Breast epithelium (tissue), 4 donors: Measurements from ENCODE around the gene KCNE4. TPM values are rescaled to one million over a fixed set of nuclear protein-coding genes. Genes with fewer than 3 reads are reported as not detected.

ENCODE experiments used
- DNase-seq, 2 donors: peaks; one replicate each; pipeline ENCODE4 v3.0.0-alpha.2; 2019; ENCODE audit warnings: low spot score in 2 of 2
- H3K27ac ChIP-seq, 2 donors: fragments of 200-600 bp; sonication (generic) in 1 of 2; one replicate each; pipeline ENCODE4 v1.5.1; 2016 to 2019; ENCODE audit warnings: mild to moderate bottlenecking in 1 of 2
- H3K27me3 ChIP-seq, 2 donors: fragments of 200-600 bp; sonication (generic) in 1 of 2; one replicate each; pipeline versions ENCODE4 v1.5.1 to v1.6.0; 2017 to 2019; ENCODE audit warnings: control low read depth in 1 of 2, mild to moderate bottlenecking in 1 of 2
- H3K36me3 ChIP-seq: fragments of 200-600 bp; one replicate; pipeline ENCODE4 v1.5.1; 2019
- H3K4me1 ChIP-seq, 2 donors: fragments of 200-600 bp; sonication (generic); one replicate each; pipeline ENCODE4 v1.5.1; 2016 to 2019; ENCODE audit warnings: control low read depth in 1 of 2
- H3K4me3 ChIP-seq, 3 donors: fragments of 200-600 bp; sonication (generic); 1 replicate in 2 of 3; 2 replicates in 1 of 3; pipeline ENCODE4 v1.5.1; 2016 to 2019; ENCODE audit warnings: mild to moderate bottlenecking in 3 of 3, moderate library complexity in 2 of 3
- H3K9me3 ChIP-seq, 2 donors: fragments of 200-600 bp; sonication (generic) in 1 of 2; one replicate each; pipeline ENCODE4 v1.5.1; 2016 to 2019; ENCODE audit warnings: control low read depth in 1 of 2
- CTCF ChIP-seq, 3 donors: fragments of 450-650 bp; IDR thresholded peaks; one replicate each; pipeline ENCODE4 v1.5.1; 2016 to 2017; ENCODE audit warnings: antibody characterized with exemption in 3 of 3, mild to moderate bottlenecking in 3 of 3, moderate library complexity in 3 of 3
- POLR2A ChIP-seq: fragments of 450-650 bp; IDR thresholded peaks from one replicate; pipeline ENCODE4 v1.6.1; 2016; ENCODE audit warnings: antibody characterized with exemption, mild to moderate bottlenecking, moderate library complexity
- POLR2AphosphoS5 ChIP-seq, 3 donors: sonication (generic); formaldehyde crosslinking; IDR thresholded peaks; one replicate each; pipeline ENCODE4 v1.6.1; 2017; ENCODE audit warnings: antibody characterized with exemption in 3 of 3
- intact Hi-C: fragments of 100-400 bp; cut with DNase I; formaldehyde crosslinking; loops from one replicate; pipeline ENCODE4 v1.15.1; 2023; ENCODE audit warnings: low total_unique reads
- total RNA-seq, 3 donors: library from RNA; depleted of rRNA; stranded (reverse); fragments of >200 nt; gene quantifications; one replicate each; pipeline ENCODE4 v1.1.0, GENCODE V29; 2016

Gene KCNE4
- total RNA-seq, 3 donors from 2014 or later: 5.0 to 26.2 (median 9.3) TPM

GRCh38 chr2:223088866-223089265, 36.9 kb downstream of the KCNE4 start:
- no peaks in the 10 kb centered on the region for H3K27me3 ChIP-seq
- H3K27ac ChIP-seq: no peak overlapping the region
- no peaks in the 10 kb centered on the region for H3K36me3 ChIP-seq
- intact Hi-C loops: no loop called here
- no peaks in the 10 kb centered on the region for H3K9me3 ChIP-seq
- no peaks in the 10 kb centered on the region for H3K4me1 ChIP-seq
- DNase-seq: no peak
- H3K4me3 ChIP-seq: no peak overlapping the region
- no peak for TF ChIP-seq CTCF (IDR thresholded peaks at IDR 0.05)
- no peak for TF ChIP-seq POLR2AphosphoS5 (IDR thresholded peaks at IDR 0.05)
- no peak for TF ChIP-seq POLR2A

- no peaks in the 10 kb centered on the region for H3K9me3 ChIP-seq
- no peaks in the 10 kb centered on the region for H3K4me1 ChIP-seq
- TF ChIP-seq POLR2AphosphoS5 (IDR thresholded peaks at IDR 0.05) (no peak), POLR2A (no peak), CTCF (IDR thresholded peaks at IDR 0.05) (no peak)
- H3K36me3 ChIP-seq: no peaks in the 10 kb centered on the region
- no peak overlapping the region for H3K27ac ChIP-seq
- no peaks in the 10 kb centered on the region for H3K27me3 ChIP-seq
- H3K4me3 ChIP-seq: no peak overlapping the region
- DNase-seq: no peak
- intact Hi-C loops: no loop called here
Measured at GRCh38 chr2:223090039-223090438, 38.0 kb downstream of the KCNE4 start.

- intact Hi-C loops: no loop called here
- Histone ChIP-seq H3K27ac (no peak overlapping the region), H3K4me1 (no peaks in the 10 kb centered on the region), H3K4me3 (no peak overlapping the region), H3K9me3 (no peaks in the 10 kb centered on the region), H3K36me3 (no peaks in the 10 kb centered on the region), H3K27me3 (no peaks in the 10 kb centered on the region)
- DNase-seq: no peak
- TF ChIP-seq CTCF (IDR thresholded peaks at IDR 0.05): no peak
- TF ChIP-seq POLR2AphosphoS5 (IDR thresholded peaks at IDR 0.05): no peak
- TF ChIP-seq POLR2A: no peak
Measured at GRCh38 chr2:223090540-223091235, 38.7 kb downstream of the KCNE4 start.

- no peak overlapping the region for H3K4me3 ChIP-seq
- H3K9me3 ChIP-seq: no peaks in the 10 kb centered on the region
- no peaks in the 10 kb centered on the region for H3K36me3 ChIP-seq
- no peaks in the 10 kb centered on the region for H3K4me1 ChIP-seq
- DNase-seq: no peak
- no peak for TF ChIP-seq POLR2A
- no peak for TF ChIP-seq POLR2AphosphoS5 (IDR thresholded peaks at IDR 0.05)
- no peak for TF ChIP-seq CTCF (IDR thresholded peaks at IDR 0.05)
- H3K27ac ChIP-seq: no peak overlapping the region
- intact Hi-C loops: no loop called here
- H3K27me3 ChIP-seq: no peaks in the 10 kb centered on the region
Measured at GRCh38 chr2:223092667-223093066, 40.7 kb downstream of the KCNE4 start.

GRCh38 chr2:223093436-223094241, 41.6 kb downstream of the KCNE4 start:
- Histone ChIP-seq H3K9me3 (no peaks in the 10 kb centered on the region), H3K27ac (peak overlapping the region in 1 of 2 donors; percentile 41), H3K27me3 (no peaks in the 10 kb centered on the region), H3K36me3 (no peaks in the 10 kb centered on the region), H3K4me3 (no peak overlapping the region), H3K4me1 (no peaks in the 10 kb centered on the region)
- intact Hi-C loops: no loop called here
- TF ChIP-seq CTCF (IDR thresholded peaks at IDR 0.05) (no peak), POLR2A (no peak), POLR2AphosphoS5 (IDR thresholded peaks at IDR 0.05) (no peak)
- DNase-seq: no peak
